Measurements from ENCODE around the gene TGFBR2.
"Not testable (repeated sequence)": the region's sequence is repeated elsewhere in the genome, so short reads cannot be mapped to it uniquely, and the experiment has no call there.

GRCh38 chr3:30624480-30624879 lies 18.1 kb downstream of the TGFBR2 start:
- TF ChIP-seq CTCF (conservative IDR thresholded peaks at IDR 0.05 in 1 of 2, IDR thresholded peaks at IDR 0.05 in 1 of 2; ENCODE audit: extremely low read depth in 1 of 2, insufficient read depth in 1 of 2, low read depth in 1 of 2, low read length in 2 of 2); EZH2 (IDR thresholded peaks at IDR 0.05; ENCODE audit: borderline replicate concordance, low read length): not testable (repeated sequence)
